GM21737 (cell line): ENCODE measurements around the gene FUT7.
"Not testable (repeated sequence)": the region's sequence is repeated elsewhere in the genome, so short reads cannot be mapped to it uniquely, and the experiment has no call there.

ENCODE experiments used
- ATAC-seq: cut with Tn5 transposase; IDR thresholded peaks from one replicate; pipeline ENCODE4 v1.9.1; 2021; ENCODE audit warnings: mild to moderate bottlenecking, moderate library complexity; ENCODE audit not compliant: unreplicated experiment

Gene FUT7

GRCh38 chr9:137007816-137008270, 24.0 kb downstream of the FUT7 start:
- no peak for ATAC-seq

GRCh38 chr9:137007108-137007815, 24.6 kb downstream of the FUT7 start:
- ATAC-seq = no peak

GRCh38 chr9:137006116-137007003, 25.5 kb downstream of the FUT7 start:
- ATAC-seq = no peak

- not testable (repeated sequence) for ATAC-seq
These were observed 27.6 kb downstream of the FUT7 start for GRCh38 chr9:137004285-137004684.

- no peak for ATAC-seq
These were observed 29.2 kb downstream of the FUT7 start for GRCh38 chr9:137002646-137003041.

GRCh38 chr9:137001857-137002645, 29.8 kb downstream of the FUT7 start:
- no peak for ATAC-seq

- peak; percentile 66 for ATAC-seq
These were observed 31.5 kb downstream of the FUT7 start for GRCh38 chr9:137000177-137000930.

- no peak for ATAC-seq
These were observed 34.1 kb downstream of the FUT7 start for GRCh38 chr9:136997830-136998234.

- ATAC-seq = no peak
These were observed 34.5 kb downstream of the FUT7 start for GRCh38 chr9:136997371-136997770.

DNA sequence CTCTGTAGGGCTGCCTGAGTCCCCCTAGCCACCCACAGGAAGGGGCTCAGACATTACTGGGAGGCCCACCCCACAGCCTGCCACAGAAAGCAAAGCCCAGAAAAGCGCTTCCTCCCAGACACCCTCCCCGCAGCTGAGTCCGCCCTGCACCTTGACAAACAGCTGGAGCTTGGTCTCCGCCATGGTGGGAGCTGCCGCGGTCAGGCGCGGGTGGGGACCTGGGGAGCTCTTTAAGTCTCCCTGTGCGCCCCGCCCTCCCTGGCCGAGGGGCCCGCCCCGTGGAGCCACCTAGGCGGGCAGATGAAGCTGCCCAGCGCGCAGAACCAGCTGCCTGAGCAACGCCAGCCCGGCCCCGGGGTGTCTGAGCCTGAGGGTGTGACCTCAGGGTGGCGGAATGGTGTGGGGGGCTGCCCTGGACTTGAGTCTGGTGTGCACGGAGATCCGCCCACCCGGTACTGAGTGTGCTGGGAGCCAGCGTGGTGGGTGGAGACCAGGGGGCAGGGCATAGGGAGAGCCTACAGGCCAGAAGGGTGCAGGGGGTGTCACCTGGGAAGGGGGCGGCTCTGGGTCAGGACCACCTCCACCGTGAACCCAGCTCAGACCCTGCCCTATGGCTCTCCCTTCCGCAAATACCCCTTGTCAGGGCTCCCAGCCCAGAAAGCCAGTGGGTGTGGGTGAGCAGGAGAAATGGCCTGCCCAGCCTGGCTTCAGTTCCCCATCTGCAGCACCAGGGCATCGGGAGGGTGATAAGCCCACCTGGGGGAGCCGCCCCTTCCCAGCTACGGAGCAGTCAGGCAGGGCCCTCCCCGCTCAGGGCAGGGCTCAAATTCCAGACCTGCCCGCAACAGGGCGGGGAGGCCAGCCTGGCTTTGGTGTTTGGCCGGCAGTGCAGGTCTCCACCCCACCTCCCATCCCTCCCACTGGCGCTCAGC, 35.3 kb downstream of the FUT7 start, which contains the start of gene CLIC3:
CLIC3 (minus strand) TSS at position 208 of the 932 bp plus-strand sequence; CDS start at position 183, 25 bp downstream.
- ATAC-seq = no peak

DNA sequence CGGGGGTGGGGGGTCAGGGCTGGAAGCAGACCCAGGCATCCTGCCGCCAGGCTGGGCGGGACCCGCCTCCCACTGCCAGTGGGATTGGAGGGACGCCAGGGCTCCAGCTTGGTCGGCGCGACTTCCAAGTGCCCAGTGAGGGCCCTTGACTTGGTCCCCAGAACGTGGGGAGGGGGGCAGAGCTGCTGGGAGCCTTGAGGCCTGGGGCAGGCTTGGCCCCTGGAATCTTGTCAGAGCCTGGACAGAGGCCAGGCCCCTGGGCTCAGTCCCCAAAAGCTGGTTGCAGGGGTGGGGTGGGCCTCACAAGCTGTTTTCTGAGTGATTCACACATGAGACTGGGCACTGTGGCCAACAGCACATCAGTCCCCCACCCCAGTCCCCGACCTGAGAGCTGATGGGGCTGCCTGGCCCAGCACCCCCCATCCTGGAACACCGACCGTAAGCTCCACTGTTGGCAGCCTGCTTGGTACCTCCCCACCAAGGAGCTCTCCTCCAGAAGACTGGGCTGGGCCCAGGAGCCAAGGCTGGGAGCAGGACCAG, 36.0 kb downstream of the FUT7 start:
- no peak for ATAC-seq

GRCh38 chr9:136995362-136995761, 36.5 kb downstream of the FUT7 start:
- ATAC-seq = no peak

DNA sequence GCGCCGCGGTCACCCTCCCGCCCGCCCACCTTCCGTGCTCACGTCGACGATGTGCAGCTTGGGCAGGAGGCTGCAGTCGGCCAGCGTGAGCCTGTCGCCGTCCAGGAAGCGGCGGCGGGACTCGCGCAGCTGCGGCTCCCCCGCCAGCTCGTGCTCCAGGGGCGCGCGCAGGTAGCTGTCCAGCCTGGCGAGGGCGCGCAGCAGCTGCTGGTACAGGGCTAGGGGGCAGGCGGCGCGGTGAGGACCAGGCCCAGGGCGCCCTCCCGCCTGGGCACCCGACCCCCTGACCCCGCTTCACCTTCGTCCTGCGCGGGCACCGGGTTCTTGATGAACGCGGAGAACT, 37.0 kb downstream of the FUT7 start:
- no peak for ATAC-seq

DNA sequence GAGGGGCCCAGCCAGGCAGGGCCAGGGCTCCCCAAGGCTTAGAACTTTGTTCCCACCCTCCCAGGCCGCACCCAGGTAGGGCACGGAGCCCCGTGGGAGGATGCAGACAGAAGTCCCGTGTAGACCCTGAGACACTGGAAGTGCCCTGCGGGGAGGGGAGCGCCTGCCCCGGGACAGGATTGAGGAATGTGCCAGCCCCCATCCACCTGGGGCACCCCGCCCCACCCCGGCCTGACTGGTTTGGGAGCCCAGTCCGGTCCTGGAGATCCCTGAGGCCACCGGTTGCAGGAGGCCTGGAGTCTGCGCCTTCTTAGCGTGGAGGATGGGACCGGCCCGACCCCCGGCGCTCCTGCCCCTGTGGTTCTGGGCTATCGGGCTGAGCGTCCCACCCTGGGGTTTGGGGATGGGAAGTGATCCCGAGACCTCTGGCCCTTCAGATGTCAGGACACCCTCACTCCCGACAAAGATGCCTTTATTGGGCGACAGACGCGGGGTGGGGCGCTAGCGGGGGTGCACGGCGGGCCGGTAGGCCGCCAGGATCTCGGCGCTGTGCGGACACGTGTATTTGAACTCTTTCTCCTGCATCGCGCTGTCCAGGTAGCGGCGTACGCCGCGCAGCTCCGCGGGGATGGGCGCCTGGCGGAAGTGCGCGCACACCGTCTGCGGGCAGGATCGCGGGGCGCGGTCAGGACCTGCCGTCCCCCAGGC, 37.6 kb downstream of the FUT7 start:
- ATAC-seq = no peak

- no peak for ATAC-seq
These were observed 39.0 kb downstream of the FUT7 start for GRCh38 chr9:136992819-136993369.

- ATAC-seq = peak; percentile 76
These were observed 39.7 kb downstream of the FUT7 start, which contains the start of gene PAXX for GRCh38 chr9:136991993-136992818. PAXX (plus strand) TSS chr9:136992422; CDS start chr9:136992444, 22 bp downstream.

DNA sequence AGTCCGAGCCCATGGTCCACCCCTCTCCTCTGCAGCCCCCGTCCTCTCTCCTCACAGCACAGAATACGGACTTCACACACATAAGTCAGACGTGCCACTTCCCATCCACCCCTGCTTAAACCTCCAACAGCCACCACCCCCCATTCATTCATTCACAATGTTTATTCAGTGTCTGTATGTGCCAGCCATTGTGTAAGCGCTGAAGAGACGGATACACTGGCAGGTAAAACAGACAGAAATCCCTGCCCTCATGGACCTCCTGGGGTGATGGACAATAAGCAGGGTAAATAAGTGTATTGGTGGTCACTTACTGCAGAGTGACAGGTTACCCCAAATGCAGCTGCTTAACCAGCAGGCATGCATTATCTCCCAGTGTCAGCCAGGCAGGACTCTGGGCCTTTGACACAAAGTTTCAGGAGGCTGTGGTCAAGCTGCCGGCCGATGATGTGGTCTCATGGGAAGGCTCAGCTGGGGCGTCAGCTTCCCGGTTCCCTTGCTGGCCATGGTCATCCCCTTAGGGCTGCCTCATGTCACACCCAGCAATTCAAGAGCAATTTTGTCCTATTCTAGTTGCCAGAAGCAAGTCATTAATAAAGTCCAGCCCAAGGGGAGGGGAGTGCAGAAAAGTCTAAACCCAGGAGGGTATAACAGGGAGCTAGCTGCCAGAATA, 41.5 kb downstream of the FUT7 start:
- no peak for ATAC-seq
